Esophagus muscularis mucosa (tissue), 4 donors: ENCODE results near the gene PDRG1. TPM values are rescaled to one million over a fixed set of nuclear protein-coding genes. Genes with fewer than 3 reads are reported as not detected.

Experiments
- DNase-seq: peaks from one replicate; pipeline ENCODE4 v3.0.0-alpha.2; 2017; ENCODE audit errors: extremely low spot score
- H3K27ac ChIP-seq, 4 donors: fragments of 200-600 bp; sonication (generic); replicated peaks in 1 of 4; 1 replicate in 3 of 4; 2 replicates in 1 of 4; pipeline ENCODE4 v1.5.1; 2016 to 2019; ENCODE audit warnings: mild to moderate bottlenecking in 1 of 4
- H3K27me3 ChIP-seq, 4 donors: fragments of 200-600 bp; sonication (generic); one replicate each; pipeline versions ENCODE4 v1.5.1 to v1.6.0; 2016 to 2019
- H3K36me3 ChIP-seq, 4 donors: fragments of 200-600 bp; sonication (generic); one replicate each; pipeline ENCODE4 v1.5.1; 2016 to 2019
- H3K4me1 ChIP-seq, 4 donors: fragments of 200-600 bp; sonication (generic); one replicate each; pipeline ENCODE4 v1.5.1; 2016 to 2019
- H3K4me3 ChIP-seq, 4 donors: fragments of 200-600 bp; sonication (generic); 1 replicate in 2 of 4; 2 replicates in 2 of 4; pipeline ENCODE4 v1.5.1; 2016 to 2019; ENCODE audit warnings: mild to moderate bottlenecking in 4 of 4, moderate library complexity in 1 of 4
- H3K9me3 ChIP-seq, 4 donors: fragments of 200-600 bp; sonication (generic); 1 replicate in 3 of 4; 2 replicates in 1 of 4; pipeline ENCODE4 v1.5.1; 2016 to 2019
- CTCF ChIP-seq, 3 experiments: fragments of 200-600 bp in 2 of 3; fragments of 450-650 bp in 1 of 3; sonication (generic) in 2 of 3; IDR thresholded peaks; one replicate each; pipeline ENCODE4 v1.5.1; 2017 to 2019; ENCODE audit warnings: antibody characterized with exemption in 3 of 3, mild to moderate bottlenecking in 2 of 3, moderate library complexity in 1 of 3
- EP300 ChIP-seq: sonication (generic); formaldehyde crosslinking; IDR thresholded peaks from one replicate; pipeline ENCODE4 v1.6.1; 2017; ENCODE audit warnings: antibody characterized with exemption
- POLR2A ChIP-seq: fragments of 450-650 bp; IDR thresholded peaks from one replicate; pipeline ENCODE4 v1.6.1; 2017; ENCODE audit warnings: antibody characterized with exemption, moderate library complexity, mild to moderate bottlenecking, low read depth
- POLR2AphosphoS5 ChIP-seq, 2 donors: sonication (generic); formaldehyde crosslinking; IDR thresholded peaks; one replicate each; pipeline ENCODE4 v1.6.1; 2017; ENCODE audit warnings: antibody characterized with exemption in 2 of 2
- WGBS: methylation state at CpG from one replicate; pipeline ENCODE4 v1.1.5; 2018; 5-methylcytosine and 5-hydroxymethylcytosine counted together
- intact Hi-C: fragments of 100-400 bp; cut with DNase I; formaldehyde crosslinking; loops from one replicate; pipeline ENCODE4 v1.15.1; 2023
- total RNA-seq, 4 donors: library from RNA; depleted of rRNA; stranded (reverse); fragments of >200 nt; gene quantifications; one replicate each; pipeline versions ENCODE4 v1.1.0 to v1.2.1, GENCODE V29; 2016

The PDRG1 gene
- total RNA-seq, 4 donors from 2014 or later: 7.9 to 15.9 (median 10.8) TPM

DNA sequence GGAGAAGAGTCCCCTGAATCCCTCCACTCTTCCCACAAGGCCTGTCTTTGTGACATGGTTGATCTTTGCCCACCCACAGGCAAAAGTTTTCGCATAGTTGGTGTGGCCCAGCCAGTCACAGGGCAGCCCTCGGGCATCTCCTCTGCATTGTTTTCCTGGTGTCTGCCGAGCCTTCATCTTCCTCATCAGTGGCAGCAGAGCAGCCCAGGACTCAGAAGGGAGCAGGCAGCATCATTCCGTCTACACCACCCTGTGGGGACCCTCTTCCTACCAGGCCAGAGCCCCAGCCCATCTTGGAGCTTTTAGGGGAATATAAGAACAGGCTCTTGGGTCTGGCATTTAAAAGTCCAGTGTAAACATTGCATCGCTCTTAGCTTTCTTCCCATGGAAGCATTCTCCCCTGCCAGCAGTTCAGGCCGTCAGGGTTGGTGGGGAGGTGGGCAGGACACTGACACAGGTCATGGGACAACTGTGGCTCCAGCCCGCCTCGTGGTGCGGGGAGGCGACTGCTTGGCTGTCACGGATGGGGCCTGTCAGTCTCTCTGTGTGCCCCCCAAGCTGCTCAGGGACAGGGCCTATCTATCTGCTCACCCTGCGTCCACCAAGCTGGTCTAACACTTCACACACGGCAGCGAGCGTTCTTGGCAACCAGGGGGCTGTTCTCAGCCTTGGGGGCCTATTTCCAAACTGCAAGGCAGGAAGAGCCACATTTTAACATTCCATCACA, 38.3 kb downstream of the PDRG1 start:
- no peaks in the 10 kb centered on the region for H3K36me3 ChIP-seq
- TF ChIP-seq EP300 (no peak), POLR2A (no peak), CTCF (IDR thresholded peaks at IDR 0.05) (no peak), POLR2AphosphoS5 (IDR thresholded peaks at IDR 0.05) (no peak)
- no peak overlapping the region for H3K4me3 ChIP-seq
- H3K27ac ChIP-seq: no peak overlapping the region
- H3K4me1 ChIP-seq: no peaks in the 10 kb centered on the region
- WGBS: 88% methylated on average over 11 of the region's 15 CpGs
- DNase-seq: no peak
- H3K9me3 ChIP-seq: no peaks in the 10 kb centered on the region
- H3K27me3 ChIP-seq: peaks cover 0 to under 1% (median 0%) of the 10 kb centered on the region in 4 donors
- intact Hi-C loops: no loop called here

GRCh38 chr20:31910071-31910803, 41.6 kb downstream of the PDRG1 start:
- TF ChIP-seq POLR2AphosphoS5 (IDR thresholded peaks at IDR 0.05) (no peak), POLR2A (no peak), EP300 (no peak), CTCF (IDR thresholded peaks at IDR 0.05) (no peak)
- Histone ChIP-seq H3K9me3 (no peaks in the 10 kb centered on the region), H3K4me3 (no peak overlapping the region), H3K27ac (no peak overlapping the region), H3K4me1 (no peaks in the 10 kb centered on the region), H3K36me3 (no peaks in the 10 kb centered on the region), H3K27me3 (no peaks in the 10 kb centered on the region)
- intact Hi-C loops: no loop called here
- DNase-seq: no peak
- WGBS: 85% methylated on average over 4 of the region's 4 CpGs

- Histone ChIP-seq H3K27ac (no peak overlapping the region), H3K36me3 (no peaks in the 10 kb centered on the region), H3K4me3 (no peak overlapping the region), H3K9me3 (no peaks in the 10 kb centered on the region), H3K27me3 (no peaks in the 10 kb centered on the region), H3K4me1 (no peaks in the 10 kb centered on the region)
- WGBS: 88% methylated on average over 17 of the region's 17 CpGs
- intact Hi-C loops: no loop called here
- TF ChIP-seq POLR2AphosphoS5 (IDR thresholded peaks at IDR 0.05): no peak
- TF ChIP-seq POLR2A: no peak
- TF ChIP-seq EP300: no peak
- TF ChIP-seq CTCF (IDR thresholded peaks at IDR 0.05): no peak
- DNase-seq: no peak
Observed at GRCh38 chr20:31909253-31910070, 42.4 kb downstream of the PDRG1 start.

DNA sequence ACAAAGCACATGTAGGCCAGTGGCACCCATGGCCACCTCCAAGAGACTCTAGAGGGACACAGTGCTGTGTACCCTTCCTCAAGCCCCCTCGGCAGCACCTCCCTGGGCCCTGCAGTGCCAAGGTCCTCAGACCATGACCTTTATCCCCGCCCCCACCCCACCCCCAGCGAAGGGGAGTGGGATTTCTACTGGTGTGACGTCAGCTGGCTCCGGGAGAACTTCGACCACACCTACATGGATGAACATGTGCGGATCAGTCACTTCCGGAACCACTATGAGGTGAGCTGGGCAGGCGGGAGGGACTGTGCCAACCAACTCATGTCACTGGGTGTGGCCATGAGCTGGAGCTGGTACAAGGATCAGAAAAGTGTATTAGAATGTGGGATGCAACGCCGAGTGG, 43.4 kb downstream of the PDRG1 start:
- intact Hi-C loops: no loop called here
- 89% methylated on average over 6 of the region's 11 CpGs for WGBS
- no peak for DNase-seq

More for the DNA sequence above, 43.4 kb downstream of the PDRG1 start:
- H3K27ac ChIP-seq: no peak overlapping the region
- no peaks in the 10 kb centered on the region for H3K9me3 ChIP-seq
- no peaks in the 10 kb centered on the region for H3K27me3 ChIP-seq
- H3K36me3 ChIP-seq: no peaks in the 10 kb centered on the region
- TF ChIP-seq POLR2AphosphoS5 (IDR thresholded peaks at IDR 0.05): no peak
- TF ChIP-seq CTCF (IDR thresholded peaks at IDR 0.05): no peak
- no peak for TF ChIP-seq POLR2A
- no peak for TF ChIP-seq EP300
- no peaks in the 10 kb centered on the region for H3K4me1 ChIP-seq
- no peak overlapping the region for H3K4me3 ChIP-seq
